IgD-negative memory B cell (primary cell): ENCODE measurements around the gene SELENON. TPM values are rescaled to one million over a fixed set of nuclear protein-coding genes. Genes with fewer than 3 reads are reported as not detected.
A peak's percentile ranks its signal among the peaks of the same experiment; 100 is the strongest.

Source experiments
- H3K27ac Mint-ChIP-seq, 3 donors: one replicate each; pipeline ENCODE4 v1.8.0; 2020 to 2022; ENCODE audit warnings: mild to moderate bottlenecking in 3 of 3, mixed read lengths in 3 of 3, moderate library complexity in 1 of 3
- H3K27me3 Mint-ChIP-seq: one replicate; pipeline ENCODE4 v1.8.0; 2021; ENCODE audit warnings: mixed read lengths
- H3K36me3 Mint-ChIP-seq: one replicate; pipeline ENCODE4 v1.8.0; 2020; ENCODE audit warnings: mild to moderate bottlenecking, mixed read lengths
- H3K4me1 Mint-ChIP-seq, 3 donors: one replicate each; pipeline ENCODE4 v1.8.0; 2020 to 2022; ENCODE audit warnings: mixed read lengths in 3 of 3, mild to moderate bottlenecking in 1 of 3
- H3K4me3 Mint-ChIP-seq, 4 donors: one replicate each; pipeline ENCODE4 v1.8.0; 2020 to 2022; ENCODE audit warnings: mild to moderate bottlenecking in 4 of 4, mixed read lengths in 4 of 4, moderate library complexity in 3 of 4
- H3K9me3 Mint-ChIP-seq, 3 donors: one replicate each; pipeline ENCODE4 v1.8.0; 2020 to 2021; ENCODE audit warnings: mixed read lengths in 3 of 3, mild to moderate bottlenecking in 1 of 3
- polyA plus RNA-seq: library from polyadenylated mRNA; unstranded; fragments of 300-500 nt; fragmentation: Illumina TruSeq; gene quantifications from one replicate; pipeline ENCODE4 v1.2.3, GENCODE V29; 2021

SELENON gene
- polyA plus RNA-seq, 1 donor from 2014 or later: 1.2 TPM

- peaks cover 2% of the 10 kb centered on the region for H3K36me3 Mint-ChIP-seq
- H3K4me1 Mint-ChIP-seq: peaks cover 14 to 25% (median 23%) of the 10 kb centered on the region in 3 donors
- no peaks in the 10 kb centered on the region for H3K9me3 Mint-ChIP-seq
- peaks cover 6% of the 10 kb centered on the region for H3K27me3 Mint-ChIP-seq
- H3K4me3 Mint-ChIP-seq: no peak overlapping the region
- no peak overlapping the region for H3K27ac Mint-ChIP-seq
Observed at GRCh38 chr1:25779388-25779787, 20.6 kb upstream of the SELENON start.

GRCh38 chr1:25779894-25780293, 20.1 kb upstream of the SELENON start:
- H3K36me3 Mint-ChIP-seq: peaks cover 2% of the 10 kb centered on the region
- H3K27me3 Mint-ChIP-seq: peaks cover 6% of the 10 kb centered on the region
- H3K4me1 Mint-ChIP-seq: peaks cover 10 to 22% (median 18%) of the 10 kb centered on the region in 3 donors
- H3K27ac Mint-ChIP-seq: no peak overlapping the region
- no peaks in the 10 kb centered on the region for H3K9me3 Mint-ChIP-seq
- H3K4me3 Mint-ChIP-seq: no peak overlapping the region

- Mint-ChIP-seq H3K4me1 (peaks cover 5 to 16% (median 12%) of the 10 kb centered on the region in 3 donors), H3K4me3 (no peak overlapping the region), H3K9me3 (no peaks in the 10 kb centered on the region), H3K27me3 (peaks cover 6% of the 10 kb centered on the region), H3K36me3 (peaks cover 2% of the 10 kb centered on the region), H3K27ac (peak overlapping the region in 1 of 3 donors; percentile 3)
Observed at GRCh38 chr1:25780318-25781129, 19.5 kb upstream of the SELENON start.

GRCh38 chr1:25781130-25781433, 18.9 kb upstream of the SELENON start:
- H3K4me1 Mint-ChIP-seq: peaks cover 5 to 14% (median 10%) of the 10 kb centered on the region in 3 donors
- H3K27me3 Mint-ChIP-seq: peaks cover 6% of the 10 kb centered on the region
- H3K36me3 Mint-ChIP-seq: peaks cover 2% of the 10 kb centered on the region
- no peaks in the 10 kb centered on the region for H3K9me3 Mint-ChIP-seq
- no peak overlapping the region for H3K27ac Mint-ChIP-seq
- H3K4me3 Mint-ChIP-seq: no peak overlapping the region

- Mint-ChIP-seq H3K4me3 (no peak overlapping the region), H3K27me3 (peaks cover 6% of the 10 kb centered on the region), H3K9me3 (no peaks in the 10 kb centered on the region), H3K4me1 (peaks cover under 1 to 9% (median 7%) of the 10 kb centered on the region in 3 donors), H3K36me3 (peaks cover 2% of the 10 kb centered on the region), H3K27ac (no peak overlapping the region)
Observed at GRCh38 chr1:25782608-25783201, 17.3 kb upstream of the SELENON start.

- Mint-ChIP-seq H3K36me3 (peaks cover 2% of the 10 kb centered on the region), H3K27ac (no peak overlapping the region), H3K4me1 (no peaks in the 10 kb centered on the region), H3K9me3 (no peaks in the 10 kb centered on the region), H3K4me3 (no peak overlapping the region), H3K27me3 (peaks cover 10% of the 10 kb centered on the region)
Observed at GRCh38 chr1:25784575-25785051, 15.4 kb upstream of the SELENON start.

- H3K36me3 Mint-ChIP-seq: peaks cover 2% of the 10 kb centered on the region
- H3K27me3 Mint-ChIP-seq: peaks cover 10% of the 10 kb centered on the region
Observed at GRCh38 chr1:25785333-25786067, 14.5 kb upstream of the SELENON start.

GRCh38 chr1:25786887-25787759, 12.9 kb upstream of the SELENON start:
- Mint-ChIP-seq H3K27me3 (peaks cover 8% of the 10 kb centered on the region), H3K9me3 (no peaks in the 10 kb centered on the region), H3K27ac (no peak overlapping the region), H3K4me1 (peaks cover 0 to 2% (median 0%) of the 10 kb centered on the region in 3 donors), H3K36me3 (peaks cover 2% of the 10 kb centered on the region), H3K4me3 (no peak overlapping the region)

More at GRCh38 chr1:25785333-25786067, 14.5 kb upstream of the SELENON start:
- no peaks in the 10 kb centered on the region for H3K4me1 Mint-ChIP-seq
- H3K9me3 Mint-ChIP-seq: no peaks in the 10 kb centered on the region
- H3K4me3 Mint-ChIP-seq: no peak overlapping the region
- H3K27ac Mint-ChIP-seq: peak overlapping the region in 1 of 3 donors; percentile 39

GRCh38 chr1:25787760-25788166, 12.2 kb upstream of the SELENON start:
- Mint-ChIP-seq H3K36me3 (peaks cover 2% of the 10 kb centered on the region), H3K4me1 (peaks cover 0 to 3% (median 0%) of the 10 kb centered on the region in 3 donors), H3K27ac (no peak overlapping the region), H3K9me3 (no peaks in the 10 kb centered on the region), H3K4me3 (no peak overlapping the region), H3K27me3 (peaks cover 7% of the 10 kb centered on the region)

- no peak overlapping the region for H3K4me3 Mint-ChIP-seq
- no peaks in the 10 kb centered on the region for H3K36me3 Mint-ChIP-seq
- H3K27ac Mint-ChIP-seq: no peak overlapping the region
- peaks cover 0 to 3% (median 0%) of the 10 kb centered on the region in 3 donors for H3K4me1 Mint-ChIP-seq
- peaks cover 4% of the 10 kb centered on the region for H3K27me3 Mint-ChIP-seq
- no peaks in the 10 kb centered on the region for H3K9me3 Mint-ChIP-seq
Observed at GRCh38 chr1:25790472-25790871, 9.5 kb upstream of the SELENON start.

- H3K27ac Mint-ChIP-seq: no peak overlapping the region
- no peaks in the 10 kb centered on the region for H3K9me3 Mint-ChIP-seq
- no peak overlapping the region for H3K4me3 Mint-ChIP-seq
- peaks cover 6 to 9% (median 7%) of the 10 kb centered on the region in 3 donors for H3K4me1 Mint-ChIP-seq
- peaks cover 4% of the 10 kb centered on the region for H3K27me3 Mint-ChIP-seq
- no peaks in the 10 kb centered on the region for H3K36me3 Mint-ChIP-seq
Observed at GRCh38 chr1:25792115-25792514, 7.9 kb upstream of the SELENON start.

GRCh38 chr1:25793585-25794170, 6.3 kb upstream of the SELENON start:
- peak overlapping the region in 1 of 3 donors; percentile 67 for H3K27ac Mint-ChIP-seq

GRCh38 chr1:25794325-25794724, 5.7 kb upstream of the SELENON start:
- no peaks in the 10 kb centered on the region for H3K27me3 Mint-ChIP-seq
- H3K4me1 Mint-ChIP-seq: peaks cover 7 to 14% (median 10%) of the 10 kb centered on the region in 3 donors
- no peak overlapping the region for H3K27ac Mint-ChIP-seq
- no peak overlapping the region for H3K4me3 Mint-ChIP-seq
- no peaks in the 10 kb centered on the region for H3K36me3 Mint-ChIP-seq
- no peaks in the 10 kb centered on the region for H3K9me3 Mint-ChIP-seq

More at GRCh38 chr1:25793585-25794170, 6.3 kb upstream of the SELENON start:
- Mint-ChIP-seq H3K27me3 (no peaks in the 10 kb centered on the region), H3K36me3 (no peaks in the 10 kb centered on the region), H3K4me3 (no peak overlapping the region), H3K4me1 (peaks cover 7 to 14% (median 10%) of the 10 kb centered on the region in 3 donors), H3K9me3 (no peaks in the 10 kb centered on the region)

GRCh38 chr1:25795211-25795610, 4.8 kb upstream of the SELENON start:
- Mint-ChIP-seq H3K27me3 (no peaks in the 10 kb centered on the region), H3K36me3 (no peaks in the 10 kb centered on the region), H3K9me3 (peaks cover 0 to 1% (median 0%) of the 10 kb centered on the region in 3 donors), H3K4me3 (no peak overlapping the region), H3K27ac (no peak overlapping the region), H3K4me1 (peaks cover 7 to 14% (median 10%) of the 10 kb centered on the region in 3 donors)
